Tibial nerve (tissue), 4 donors: ENCODE measurements around the gene TMF1. TPM values are rescaled to one million over a fixed set of nuclear protein-coding genes. Genes with fewer than 3 reads are reported as not detected.

Experiments used
- DNase-seq, 2 donors: peaks; one replicate each; pipeline ENCODE4 v3.0.0-alpha.2; 2019; ENCODE audit warnings: low spot score in 2 of 2
- H3K27ac ChIP-seq, 4 donors: fragments of 200-600 bp; sonication (generic) in 3 of 4; one replicate each; pipeline ENCODE4 v1.5.1; 2017 to 2019; ENCODE audit warnings: mild to moderate bottlenecking in 1 of 4
- H3K27me3 ChIP-seq, 2 donors: fragments of 200-600 bp; sonication (generic) in 1 of 2; one replicate each; pipeline versions ENCODE4 v1.5.1 to v1.6.0; 2017 to 2019
- H3K36me3 ChIP-seq, 3 donors: fragments of 200-600 bp; sonication (generic); one replicate each; pipeline ENCODE4 v1.5.1; 2018 to 2019
- H3K4me1 ChIP-seq, 4 donors: fragments of 200-600 bp; sonication (generic) in 3 of 4; one replicate each; pipeline ENCODE4 v1.5.1; 2017 to 2019
- H3K4me3 ChIP-seq, 4 donors: fragments of 200-600 bp; sonication (generic) in 3 of 4; one replicate each; pipeline ENCODE4 v1.5.1; 2017 to 2019; ENCODE audit warnings: mild to moderate bottlenecking in 1 of 4, moderate library complexity in 1 of 4
- H3K9me3 ChIP-seq, 4 donors: fragments of 200-600 bp; sonication (generic) in 3 of 4; one replicate each; pipeline ENCODE4 v1.5.1; 2017 to 2019
- EP300 ChIP-seq, 2 donors: sonication (generic); formaldehyde crosslinking; IDR thresholded peaks; one replicate each; pipeline ENCODE4 v1.6.1; 2017; ENCODE audit warnings: antibody characterized with exemption in 2 of 2, mild to moderate bottlenecking in 1 of 2
- POLR2A ChIP-seq, 2 donors: fragments of 450-650 bp; IDR thresholded peaks; one replicate each; pipeline ENCODE4 v1.6.1; 2017; ENCODE audit warnings: antibody characterized with exemption in 2 of 2, mild to moderate bottlenecking in 2 of 2, moderate library complexity in 2 of 2
- WGBS, 2 donors: methylation state at CpG; one replicate each; pipeline ENCODE4 v1.1.5; 2018; 5-methylcytosine and 5-hydroxymethylcytosine counted together
- total RNA-seq, 4 donors: library from RNA; depleted of rRNA; stranded (reverse); fragments of >200 nt; gene quantifications; one replicate each; pipeline ENCODE4 v1.1.0, GENCODE V29; 2016
- TF ChIP-seq, protein P1 (sequence below), 5 experiments: fragments of 200-600 bp in 3 of 5; fragments of 450-650 bp in 2 of 5; sonication (generic) in 3 of 5; IDR thresholded peaks; one replicate each; pipeline ENCODE4 v1.5.1; 2016 to 2019; ENCODE audit warnings: antibody characterized with exemption in 5 of 5, mild to moderate bottlenecking in 3 of 5, moderate library complexity in 2 of 5

Gene TMF1
- total RNA-seq, 4 donors from 2014 or later, result 24.7 to 33.5 (median 33.0) TPM

DNA sequence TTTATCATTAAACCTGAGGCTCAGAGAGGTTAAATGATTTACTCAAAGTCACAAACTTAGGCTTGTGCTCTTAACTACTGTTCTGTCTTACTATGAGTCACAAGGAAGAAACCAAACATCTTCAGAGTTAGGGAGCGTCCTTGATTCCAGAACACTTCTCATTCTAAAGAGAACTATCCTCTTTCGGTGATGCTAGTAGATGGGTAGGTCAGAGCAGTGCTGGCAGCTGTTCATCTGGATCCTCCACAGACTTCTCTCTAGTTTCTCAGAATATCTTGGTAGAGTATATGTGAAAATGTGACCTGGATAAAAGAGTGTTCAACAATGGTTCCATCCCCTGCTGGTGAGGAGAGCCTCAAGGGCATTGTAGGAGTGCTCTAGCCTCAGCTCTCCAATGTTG is 35.9 kb upstream of the TMF1 start:
- Histone ChIP-seq H3K27ac (peak overlapping the region in 3 of 4 donors; percentile 89 to 97 (median 92)), H3K9me3 (no peaks in the 10 kb centered on the region), H3K4me1 (peaks cover 0 to 86% (median 77%) of the 10 kb centered on the region in 4 donors), H3K36me3 (no peaks in the 10 kb centered on the region), H3K4me3 (peak overlapping the region in 1 of 4 donors; percentile 72), H3K27me3 (no peaks in the 10 kb centered on the region)
- no peak for TF ChIP-seq EP300 (IDR thresholded peaks at IDR 0.05)
- WGBS, 2 donors, result 54 to 57% methylated on average over 2 of the region's 2 CpGs
- no peak for DNase-seq

DNA sequence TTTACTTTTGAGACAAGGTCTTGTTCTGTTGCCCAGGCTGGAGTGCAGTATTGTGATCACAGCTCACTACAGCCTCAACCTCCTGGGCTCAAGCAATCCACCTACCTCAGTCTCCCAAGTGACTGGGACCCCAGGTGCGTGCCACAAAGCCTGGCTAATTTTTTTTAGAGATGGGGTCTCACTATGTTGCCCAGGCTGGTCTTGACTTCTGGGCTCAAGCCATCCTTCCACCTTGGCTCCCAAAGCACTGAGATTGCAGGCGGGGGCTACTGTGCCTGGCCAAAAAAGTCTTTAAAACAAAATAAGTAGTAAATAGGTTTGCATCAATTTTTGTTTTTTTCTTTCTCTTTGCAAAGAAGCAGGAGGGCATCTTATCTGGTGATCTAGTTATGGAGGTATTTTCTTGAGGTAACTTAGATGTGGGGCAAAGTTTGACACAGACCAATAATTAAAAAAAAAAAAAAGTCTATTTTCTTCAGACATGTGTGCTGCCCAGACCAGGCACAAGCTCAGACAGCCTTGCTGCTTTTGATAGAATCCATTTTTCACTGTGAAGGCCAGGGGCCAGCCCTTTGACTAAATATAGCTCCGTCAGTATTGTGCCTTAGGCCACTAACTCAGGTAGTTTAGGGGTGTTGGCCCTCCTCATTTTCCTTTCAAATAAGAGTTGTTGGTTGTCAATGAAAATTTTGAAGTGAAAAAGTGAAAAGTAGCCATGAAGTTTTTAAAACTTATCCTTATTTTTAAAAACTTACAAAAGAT is 35.1 kb upstream of the TMF1 start:
- WGBS, 2 donors, result 79 to 84% methylated on average over 3 of the region's 3 CpGs
- peak overlapping the region; percentile 86 to 97 (median 90) for H3K27ac ChIP-seq
- H3K4me1 ChIP-seq, result peaks cover 0 to 86% (median 77%) of the 10 kb centered on the region in 4 donors
- no peaks in the 10 kb centered on the region for H3K36me3 ChIP-seq
- no peaks in the 10 kb centered on the region for H3K9me3 ChIP-seq
- no peaks in the 10 kb centered on the region for H3K27me3 ChIP-seq
- H3K4me3 ChIP-seq, result peak overlapping the region in 3 of 4 donors; percentile 72 to 97 (median 79)
- no peak for DNase-seq
- TF ChIP-seq EP300 (IDR thresholded peaks at IDR 0.05) (no peak), POLR2A (IDR thresholded peaks at IDR 0.05) (no peak)
- TF ChIP-seq, protein P1, sequence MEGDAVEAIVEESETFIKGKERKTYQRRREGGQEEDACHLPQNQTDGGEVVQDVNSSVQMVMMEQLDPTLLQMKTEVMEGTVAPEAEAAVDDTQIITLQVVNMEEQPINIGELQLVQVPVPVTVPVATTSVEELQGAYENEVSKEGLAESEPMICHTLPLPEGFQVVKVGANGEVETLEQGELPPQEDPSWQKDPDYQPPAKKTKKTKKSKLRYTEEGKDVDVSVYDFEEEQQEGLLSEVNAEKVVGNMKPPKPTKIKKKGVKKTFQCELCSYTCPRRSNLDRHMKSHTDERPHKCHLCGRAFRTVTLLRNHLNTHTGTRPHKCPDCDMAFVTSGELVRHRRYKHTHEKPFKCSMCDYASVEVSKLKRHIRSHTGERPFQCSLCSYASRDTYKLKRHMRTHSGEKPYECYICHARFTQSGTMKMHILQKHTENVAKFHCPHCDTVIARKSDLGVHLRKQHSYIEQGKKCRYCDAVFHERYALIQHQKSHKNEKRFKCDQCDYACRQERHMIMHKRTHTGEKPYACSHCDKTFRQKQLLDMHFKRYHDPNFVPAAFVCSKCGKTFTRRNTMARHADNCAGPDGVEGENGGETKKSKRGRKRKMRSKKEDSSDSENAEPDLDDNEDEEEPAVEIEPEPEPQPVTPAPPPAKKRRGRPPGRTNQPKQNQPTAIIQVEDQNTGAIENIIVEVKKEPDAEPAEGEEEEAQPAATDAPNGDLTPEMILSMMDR (IDR thresholded peaks at IDR 0.05), result no peak

DNA sequence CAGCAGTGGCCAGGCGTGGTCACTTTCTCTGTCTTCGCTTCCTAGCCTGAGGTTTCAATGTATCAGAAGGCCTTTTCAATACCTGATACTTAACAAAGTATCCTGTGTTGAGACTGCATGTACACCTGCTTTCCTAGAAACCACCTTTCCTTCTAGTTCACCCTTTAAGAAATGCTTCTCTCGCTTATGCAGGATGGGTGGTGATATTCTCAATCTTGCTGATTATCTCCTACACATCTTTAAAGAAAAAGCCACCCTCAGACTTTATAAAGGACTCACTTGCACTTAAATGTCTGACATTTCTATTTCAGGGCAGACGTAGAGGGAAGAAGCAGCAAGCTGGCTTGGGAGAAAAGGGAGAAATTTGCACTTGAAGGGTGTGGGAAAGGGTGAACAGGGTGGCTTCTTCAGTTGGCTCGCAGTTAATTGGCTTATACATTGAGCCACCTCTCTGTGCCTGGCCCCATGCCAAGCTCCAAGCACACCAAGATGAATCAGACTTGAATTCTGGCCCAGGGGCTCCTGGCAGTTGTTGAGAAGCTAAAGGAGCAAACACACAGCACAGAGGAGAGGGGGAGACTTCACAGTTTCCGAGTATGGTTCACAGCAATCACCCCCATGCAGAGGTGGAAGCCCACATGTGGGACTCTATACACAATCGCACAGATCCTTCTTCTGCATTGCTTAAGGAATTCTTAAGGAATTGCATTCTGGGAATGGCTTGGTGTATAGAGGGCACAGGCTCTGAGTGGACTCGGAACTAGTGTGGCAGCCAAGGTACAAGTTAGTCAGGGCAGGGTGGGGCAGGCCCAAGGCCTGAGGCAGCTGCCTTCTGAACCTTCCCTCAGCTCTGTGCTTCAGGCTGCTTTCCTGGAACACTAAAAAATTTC is 33.9 kb upstream of the TMF1 start:
- TF ChIP-seq, protein P1 (IDR thresholded peaks at IDR 0.05), result no peak
- TF ChIP-seq EP300 (IDR thresholded peaks at IDR 0.05) (peak in 1 of 2 donors; percentile 50), POLR2A (IDR thresholded peaks at IDR 0.05) (no peak)
- Histone ChIP-seq H3K4me3 (peak overlapping the region; percentile 72 to 97 (median 86)), H3K27me3 (no peaks in the 10 kb centered on the region), H3K9me3 (no peaks in the 10 kb centered on the region), H3K4me1 (peaks cover 0 to 86% (median 75%) of the 10 kb centered on the region in 4 donors), H3K36me3 (no peaks in the 10 kb centered on the region), H3K27ac (peak overlapping the region; percentile 86 to 97 (median 90))
- peak; percentile 81 to 84 for DNase-seq
- WGBS, 2 donors, result 0 to 1% methylated on average over 8 of the region's 8 CpGs

DNA sequence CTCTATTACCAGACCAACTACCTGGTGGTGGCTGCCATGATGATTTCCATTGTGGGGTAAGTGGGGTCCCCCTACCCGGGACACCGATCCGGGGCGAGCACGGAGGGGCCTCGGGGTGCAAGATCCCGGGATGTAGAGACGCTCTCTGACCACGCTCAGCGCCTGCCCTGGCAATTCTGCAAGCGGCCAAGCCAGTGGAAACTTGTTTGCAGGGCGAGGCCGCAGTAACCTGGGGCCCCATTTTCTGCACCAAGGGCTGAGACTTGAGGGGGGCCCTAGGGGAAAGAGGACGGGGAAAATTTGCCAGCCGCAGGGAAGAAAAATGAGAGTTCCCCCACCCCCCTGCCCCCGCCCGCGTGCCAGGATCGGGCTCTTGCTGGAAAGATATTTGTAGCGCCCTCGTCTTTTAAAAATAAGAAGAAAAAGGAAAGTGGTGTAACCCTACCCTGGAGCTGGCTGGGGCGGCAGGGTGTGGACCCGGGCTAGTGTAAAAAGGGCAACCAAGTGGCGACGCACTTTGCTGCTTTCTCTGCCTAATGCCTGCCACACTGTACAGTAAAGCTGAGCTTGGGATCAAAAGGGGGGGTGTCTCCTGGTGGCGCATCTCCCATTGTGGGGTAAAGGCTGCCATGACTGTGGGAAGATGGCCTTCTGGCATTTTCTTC is 33.2 kb upstream of the TMF1 start:
- 0% methylated on average over 18 to 20 of the region's 26 CpGs for WGBS, 2 donors
- DNase-seq, result no peak
- Histone ChIP-seq H3K27me3 (no peaks in the 10 kb centered on the region), H3K27ac (peak overlapping the region; percentile 86 to 97 (median 90)), H3K4me1 (peaks cover 0 to 86% (median 72%) of the 10 kb centered on the region in 4 donors), H3K9me3 (no peaks in the 10 kb centered on the region), H3K4me3 (peak overlapping the region; percentile 72 to 97 (median 86)), H3K36me3 (no peaks in the 10 kb centered on the region)
- TF ChIP-seq, protein P1 (IDR thresholded peaks at IDR 0.05), result no peak
- TF ChIP-seq EP300 (IDR thresholded peaks at IDR 0.05), result no peak
- no peak for TF ChIP-seq POLR2A (IDR thresholded peaks at IDR 0.05)
